GM12873 (cell line): Measurements from ENCODE around the gene PP2D1.

Source experiments
- CTCF ChIP-seq: IDR thresholded peaks from 2 replicates; pipeline ENCODE4 v1.5.1; 2012; ENCODE audit warnings: low read depth, mild to moderate bottlenecking, moderate library complexity, low read length, control low read depth; ENCODE audit not compliant: insufficient read depth; ENCODE audit errors: missing control alignments

PP2D1 gene

GRCh38 chr3:19954676-19955075 lies 57.4 kb downstream of the PP2D1 start:
- no peak for TF ChIP-seq CTCF

- no peak for TF ChIP-seq CTCF
These were observed 61.7 kb downstream of the PP2D1 start for GRCh38 chr3:19950316-19950715.

GRCh38 chr3:19948226-19948591 lies 63.9 kb downstream of the PP2D1 start:
- TF ChIP-seq CTCF: no peak

- TF ChIP-seq CTCF: no peak
These were observed 64.4 kb downstream of the PP2D1 start for GRCh38 chr3:19947549-19948225.

- no peak for TF ChIP-seq CTCF
These were observed 65.1 kb downstream of the PP2D1 start, which contains the start of gene RAB5A for GRCh38 chr3:19946832-19947548. TSS of gene RAB5A (plus strand) at chr3:19947097. CDS start at chr3:19950899, 3,802 bp downstream.

- no peak for TF ChIP-seq CTCF
These were observed 65.9 kb downstream of the PP2D1 start for GRCh38 chr3:19945969-19946831.

- no peak for TF ChIP-seq CTCF
These were observed 66.5 kb downstream of the PP2D1 start for GRCh38 chr3:19945534-19945933.
